ENCODE results near the gene CCSER1.

- TF ChIP-seq EZH2 (IDR thresholded peaks at IDR 0.05; ENCODE audit: borderline replicate concordance), result no peak
- TF ChIP-seq EZH2phosphoT487 (IDR thresholded peaks at IDR 0.05; ENCODE audit: low read depth, severe bottlenecking, unreplicated experiment), result no peak
Observed at GRCh38 chr4:90815569-90815968, 688.4 kb downstream of the CCSER1 start.

All from hepatocyte (in vitro differentiated cells).